Measurements from ENCODE around the gene BTBD16. TPM values are rescaled to one million over a fixed set of nuclear protein-coding genes. Genes with fewer than 3 reads are reported as not detected.

BTBD16 gene
- total RNA-seq, 1 experiment from 2014 or later: 0.35 TPM

GRCh38 chr10:122323941-122324675 is 53.0 kb downstream of the BTBD16 start:
- CTCF ChIA-PET: interaction anchor here (1.8 kb wide), 1 partner anchor 14 kb away, joined by 5 read pairs; no protein-coding TSS in a partner anchor
- Mint-ChIP-seq H3K27me3 (ENCODE audit: unreplicated experiment) (no peaks in the 10 kb centered on the region), H3K9me3 (ENCODE audit: low read depth, unreplicated experiment) (peaks cover 3% of the 10 kb centered on the region), H3K4me3 (ENCODE audit: low read depth, unreplicated experiment) (no peak overlapping the region), H3K27ac (ENCODE audit: unreplicated experiment) (no peak overlapping the region), H3K36me3 (ENCODE audit: insufficient read depth, unreplicated experiment) (no peaks in the 10 kb centered on the region), H3K4me1 (ENCODE audit: low read depth, unreplicated experiment) (no peaks in the 10 kb centered on the region)
- intact Hi-C loops (cut with micrococcal nuclease; ENCODE audit: unreplicated experiment): no loop called here
- TF ChIP-seq, protein P1, sequence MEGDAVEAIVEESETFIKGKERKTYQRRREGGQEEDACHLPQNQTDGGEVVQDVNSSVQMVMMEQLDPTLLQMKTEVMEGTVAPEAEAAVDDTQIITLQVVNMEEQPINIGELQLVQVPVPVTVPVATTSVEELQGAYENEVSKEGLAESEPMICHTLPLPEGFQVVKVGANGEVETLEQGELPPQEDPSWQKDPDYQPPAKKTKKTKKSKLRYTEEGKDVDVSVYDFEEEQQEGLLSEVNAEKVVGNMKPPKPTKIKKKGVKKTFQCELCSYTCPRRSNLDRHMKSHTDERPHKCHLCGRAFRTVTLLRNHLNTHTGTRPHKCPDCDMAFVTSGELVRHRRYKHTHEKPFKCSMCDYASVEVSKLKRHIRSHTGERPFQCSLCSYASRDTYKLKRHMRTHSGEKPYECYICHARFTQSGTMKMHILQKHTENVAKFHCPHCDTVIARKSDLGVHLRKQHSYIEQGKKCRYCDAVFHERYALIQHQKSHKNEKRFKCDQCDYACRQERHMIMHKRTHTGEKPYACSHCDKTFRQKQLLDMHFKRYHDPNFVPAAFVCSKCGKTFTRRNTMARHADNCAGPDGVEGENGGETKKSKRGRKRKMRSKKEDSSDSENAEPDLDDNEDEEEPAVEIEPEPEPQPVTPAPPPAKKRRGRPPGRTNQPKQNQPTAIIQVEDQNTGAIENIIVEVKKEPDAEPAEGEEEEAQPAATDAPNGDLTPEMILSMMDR (IDR thresholded peaks at IDR 0.05; ENCODE audit: unreplicated experiment): no peak
- DNase-seq: no peak
- BruUV-seq (replicated peaks): no TSS peak

DNA sequence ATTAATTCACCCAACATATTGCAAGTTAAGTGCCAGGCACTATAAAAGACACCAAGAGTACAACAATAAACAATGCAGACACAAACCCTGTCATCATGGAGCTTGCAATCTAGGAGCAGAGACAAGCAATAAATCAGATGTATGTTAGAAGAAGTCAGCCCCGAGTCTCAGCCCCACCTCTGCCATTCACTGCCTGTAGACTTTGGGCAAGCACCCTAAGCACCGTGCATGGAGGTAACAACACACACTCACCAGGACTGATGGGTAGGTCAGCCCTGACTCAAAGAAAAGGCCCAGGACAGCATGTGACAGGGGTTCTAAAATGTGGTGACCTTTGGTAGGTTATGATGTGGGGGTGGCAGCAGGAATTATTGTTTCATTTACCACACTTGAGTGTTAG is 54.1 kb downstream of the BTBD16 start:
- H3K9me3 Mint-ChIP-seq (ENCODE audit: low read depth, unreplicated experiment): peaks cover 3% of the 10 kb centered on the region
- CTCF ChIA-PET: no interaction called here

GRCh38 chr10:122326385-122326784 is 55.3 kb downstream of the BTBD16 start:
- Mint-ChIP-seq H3K36me3 (ENCODE audit: insufficient read depth, unreplicated experiment) (peaks cover 6% of the 10 kb centered on the region), H3K4me1 (ENCODE audit: low read depth, unreplicated experiment) (peaks cover 5% of the 10 kb centered on the region), H3K27me3 (ENCODE audit: unreplicated experiment) (no peaks in the 10 kb centered on the region), H3K27ac (ENCODE audit: unreplicated experiment) (no peak overlapping the region), H3K4me3 (ENCODE audit: low read depth, unreplicated experiment) (no peak overlapping the region), H3K9me3 (ENCODE audit: low read depth, unreplicated experiment) (peaks cover 3% of the 10 kb centered on the region)
- TF ChIP-seq, protein P1 (IDR thresholded peaks at IDR 0.05; ENCODE audit: unreplicated experiment): no peak
- BruUV-seq (replicated peaks): no TSS peak
- DNase-seq: no peak
- CTCF ChIA-PET: no interaction called here
- intact Hi-C loops (cut with micrococcal nuclease; ENCODE audit: unreplicated experiment): no loop called here

More for the DNA sequence above, 54.1 kb downstream of the BTBD16 start:
- no peaks in the 10 kb centered on the region for H3K4me1 Mint-ChIP-seq (ENCODE audit: low read depth, unreplicated experiment)
- intact Hi-C loops (cut with micrococcal nuclease; ENCODE audit: unreplicated experiment): no loop called here
- no peaks in the 10 kb centered on the region for H3K27me3 Mint-ChIP-seq (ENCODE audit: unreplicated experiment)
- H3K36me3 Mint-ChIP-seq (ENCODE audit: insufficient read depth, unreplicated experiment): no peaks in the 10 kb centered on the region
- DNase-seq: no peak
- no peak overlapping the region for H3K4me3 Mint-ChIP-seq (ENCODE audit: low read depth, unreplicated experiment)
- TF ChIP-seq, protein P1 (IDR thresholded peaks at IDR 0.05; ENCODE audit: unreplicated experiment): no peak
- H3K27ac Mint-ChIP-seq (ENCODE audit: unreplicated experiment): no peak overlapping the region
- no TSS peak for BruUV-seq (replicated peaks)

- Mint-ChIP-seq H3K27ac (ENCODE audit: unreplicated experiment) (no peak overlapping the region), H3K9me3 (ENCODE audit: low read depth, unreplicated experiment) (peaks cover 3% of the 10 kb centered on the region), H3K36me3 (ENCODE audit: insufficient read depth, unreplicated experiment) (peaks cover 10% of the 10 kb centered on the region), H3K4me3 (ENCODE audit: low read depth, unreplicated experiment) (no peak overlapping the region), H3K4me1 (ENCODE audit: low read depth, unreplicated experiment) (peaks cover 9% of the 10 kb centered on the region), H3K27me3 (ENCODE audit: unreplicated experiment) (no peaks in the 10 kb centered on the region)
- TF ChIP-seq, protein P1 (IDR thresholded peaks at IDR 0.05; ENCODE audit: unreplicated experiment): no peak
- CTCF ChIA-PET: no interaction called here
- DNase-seq: no peak
- intact Hi-C loops (cut with micrococcal nuclease; ENCODE audit: unreplicated experiment): no loop called here
- no TSS peak for BruUV-seq (replicated peaks)
Measured at GRCh38 chr10:122326806-122327205, 55.7 kb downstream of the BTBD16 start.

Data from Calu3 (cell line).